BJ (cell line): ENCODE results near the gene ADAM22. TPM values are rescaled to one million over a fixed set of nuclear protein-coding genes. Genes with fewer than 3 reads are reported as not detected.
A peak's percentile ranks its signal among the peaks of the same experiment; 100 is the strongest.

ENCODE experiments used
- CTCF ChIA-PET: fragments of 350-600 bp; formaldehyde crosslinking; extraction: SDS; loops from one replicate; lab custom pipeline; 2021; ENCODE audit warnings: antibody characterized with exemption, inconsistent platforms; lab: Yijun Ruan, JAX
- POLR2A ChIA-PET: fragments of 300-600 bp; sonication (Branson Sonifier 250); formaldehyde crosslinking; extraction: SDS; loops from one replicate; lab custom pipeline; 2021; ENCODE audit warnings: antibody characterized with exemption; lab: Charles Lee
- DNase-seq: peaks from one replicate; pipeline ENCODE4 v3.0.0-alpha.2; 2011; ENCODE audit warnings: low read depth
- H3K27me3 ChIP-seq: 2 replicates; pipeline ENCODE4 v1.6.0; 2011; ENCODE audit warnings: low read length; ENCODE audit not compliant: control insufficient read depth, insufficient read depth
- H3K36me3 ChIP-seq: 2 replicates; pipeline ENCODE4 v1.5.1; 2011; ENCODE audit warnings: low read length; ENCODE audit not compliant: control insufficient read depth, insufficient read depth
- H3K4me3 ChIP-seq: 2 replicates; pipeline ENCODE4 v1.5.1; 2011; ENCODE audit warnings: low read depth, mild to moderate bottlenecking, control low read depth, low read length
- CTCF ChIP-seq: IDR thresholded peaks from 2 replicates; pipeline ENCODE4 v1.5.1; 2011; ENCODE audit warnings: low read depth, mild to moderate bottlenecking, control low read depth, inconsistent platforms, low read length, moderate library complexity; ENCODE audit not compliant: insufficient read depth
- polyA plus RNA-seq: library from polyadenylated mRNA; depleted of rRNA; stranded (reverse); fragments of >200 nt; gene quantifications from 2 replicates; pipeline ENCODE4 v1.2.3, GENCODE V29; 2011

ADAM22 gene
- polyA plus RNA-seq, 1 experiment: 0.04 TPM

- no peaks in the 10 kb centered on the region for H3K36me3 ChIP-seq
- peak; percentile 7 for DNase-seq
- TF ChIP-seq CTCF: peak; percentile 50
- no peak overlapping the region for H3K4me3 ChIP-seq
- no peaks in the 10 kb centered on the region; the same call in 1 of the 2 replicates for H3K27me3 ChIP-seq
- ChIA-PET CTCF (interaction anchor here (0.9 to 2.9 kb wide), 3 partner anchors 61 to 605 kb away, joined by 3 to 13 read pairs (median 3); no protein-coding TSS in a partner anchor), POLR2A (interaction anchor here (0.6 kb wide), 1 partner anchor 23 kb away, joined by 3 read pairs; no protein-coding TSS in a partner anchor)
These were observed 177.2 kb downstream of the ADAM22 start for GRCh38 chr7:88111140-88111743.

GRCh38 chr7:88111954-88112471 is 178.0 kb downstream of the ADAM22 start:
- ChIA-PET CTCF (interaction anchor here (0.8 to 2.9 kb wide), 4 partner anchors 9 to 605 kb away, joined by 3 to 13 read pairs (median 3); no protein-coding TSS in a partner anchor), POLR2A (no interaction called here)
- no peaks in the 10 kb centered on the region; the same call in 1 of the 2 replicates for H3K27me3 ChIP-seq
- TF ChIP-seq CTCF: no peak
- no peak overlapping the region for H3K4me3 ChIP-seq
- H3K36me3 ChIP-seq: no peaks in the 10 kb centered on the region
- DNase-seq: no peak

- ChIA-PET CTCF (no interaction called here), POLR2A (no interaction called here)
- TF ChIP-seq CTCF: no peak
- DNase-seq: no peak
- Histone ChIP-seq H3K4me3 (no peak overlapping the region), H3K27me3 (no peaks in the 10 kb centered on the region; the same call in 1 of the 2 replicates), H3K36me3 (no peaks in the 10 kb centered on the region)
These were observed 181.3 kb downstream of the ADAM22 start for GRCh38 chr7:88115258-88115796.

- no peak for DNase-seq
- POLR2A ChIA-PET: no interaction called here
- no peak for TF ChIP-seq CTCF
- Histone ChIP-seq H3K4me3 (no peak overlapping the region), H3K36me3 (no peaks in the 10 kb centered on the region), H3K27me3 (no peaks in the 10 kb centered on the region; the same call in 1 of the 2 replicates)
- CTCF ChIA-PET: no interaction called here
These were observed 181.8 kb downstream of the ADAM22 start for GRCh38 chr7:88115816-88116215.

- no peak overlapping the region for H3K4me3 ChIP-seq
- ChIA-PET CTCF (no interaction called here), POLR2A (no interaction called here)
- DNase-seq: no peak
- H3K27me3 ChIP-seq: no peaks in the 10 kb centered on the region; the same call in 1 of the 2 replicates
- H3K36me3 ChIP-seq: no peaks in the 10 kb centered on the region
- no peak for TF ChIP-seq CTCF
These were observed 182.3 kb downstream of the ADAM22 start for GRCh38 chr7:88116235-88116795.
